K562 (cell line): Measurements from ENCODE around the gene N4BP2. TPM values are rescaled to one million over a fixed set of nuclear protein-coding genes. Genes with fewer than 3 reads are reported as not detected.

ENCODE experiments used
- CREB3L1 ChIP-seq: fragments of 450-650 bp; IDR thresholded peaks from 2 replicates; pipeline ENCODE4 v1.6.1; 2014; ENCODE audit warnings: low read depth, mild to moderate bottlenecking, moderate library complexity, borderline replicate concordance
- HMG20B ChIP-seq: fragments of 250-450 bp; sonication (Bioruptor Pico); IDR thresholded peaks from 2 replicates; pipeline ENCODE4 v1.5.0; 2021; ENCODE audit warnings: mild to moderate bottlenecking
- HNRNPK ChIP-seq: fragments of 200-400 bp; formaldehyde crosslinking; IDR thresholded peaks from one replicate; pipeline ENCODE4 v1.6.1; 2018; ENCODE audit warnings: mild to moderate bottlenecking, low read depth, low read length; ENCODE audit not compliant: poor library complexity, severe bottlenecking
- ID3 ChIP-seq, 2 experiments: fragments of 250-450 bp in 1 of 2; fragments of 450-650 bp in 1 of 2; sonication (Bioruptor Pico) in 1 of 2; IDR thresholded peaks; 2 replicates each; pipeline versions ENCODE4 v1.6.1 to v1.8.0; 2016 to 2021; ENCODE audit warnings: mild to moderate bottlenecking in 2 of 2, moderate library complexity in 2 of 2, missing compliant biosample characterization in 1 of 2, missing genetic modification characterization in 1 of 2
- IFI16 ChIP-seq: fragments of 250-450 bp; sonication (Bioruptor Pico); IDR thresholded peaks from 2 replicates; pipeline ENCODE4 v2.1.2; 2022; ENCODE audit warnings: mild to moderate bottlenecking, inconsistent platforms
- NCOA1 ChIP-seq: fragments of 450-650 bp; IDR thresholded peaks from 2 replicates; pipeline ENCODE4 v1.6.1; 2016; ENCODE audit warnings: low read depth
- NFIC ChIP-seq: fragments of 450-650 bp; IDR thresholded peaks from 2 replicates; pipeline ENCODE4 v1.6.1; 2017; ENCODE audit warnings: mild to moderate bottlenecking, inconsistent platforms
- NFIX ChIP-seq: fragments of 250-450 bp; sonication (Bioruptor Pico); IDR thresholded peaks from 2 replicates; pipeline ENCODE4 v1.4.0; 2020; ENCODE audit warnings: low read depth, mild to moderate bottlenecking, moderate library complexity
- PPARD ChIP-seq: fragments of 250-450 bp; sonication (Bioruptor Pico); IDR thresholded peaks from 2 replicates; pipeline ENCODE4 v1.8.0; 2022; ENCODE audit warnings: inconsistent platforms, mild to moderate bottlenecking, moderate library complexity
- RBM39 ChIP-seq: fragments of 200-400 bp; formaldehyde crosslinking; optimal IDR thresholded peaks from 2 replicates; pipeline ENCODE3; 2018; ENCODE audit warnings: low read depth, low read length
- SMAD3 ChIP-seq: fragments of 450-650 bp; formaldehyde crosslinking; conservative IDR thresholded peaks from 2 replicates; pipeline ENCODE4 v1.4.0; 2020; ENCODE audit warnings: mild to moderate bottlenecking
- SMAD4 ChIP-seq: fragments of 250-450 bp; sonication (Bioruptor Pico); conservative IDR thresholded peaks from 2 replicates; pipeline ENCODE4 v1.8.0; 2021; ENCODE audit warnings: inconsistent platforms, mild to moderate bottlenecking, moderate library complexity
- SNRNP70 ChIP-seq: fragments of 200-400 bp; formaldehyde crosslinking; optimal IDR thresholded peaks from 2 replicates; pipeline ENCODE3; 2017; ENCODE audit warnings: low read depth, low read length
- SRSF3 ChIP-seq: fragments of 200-400 bp; formaldehyde crosslinking; IDR thresholded peaks from 2 replicates; pipeline ENCODE4 v1.6.1; 2016; ENCODE audit warnings: mild to moderate bottlenecking, low read length, moderate library complexity; ENCODE audit not compliant: insufficient read depth
- STAT5A ChIP-seq: IDR thresholded peaks from 2 replicates; pipeline ENCODE4 v1.6.1; 2012; ENCODE audit warnings: low read length, inconsistent platforms, borderline replicate concordance
- TCF7 ChIP-seq: sonication (generic); IDR thresholded peaks from 2 replicates; pipeline ENCODE4 v1.6.1; 2016; ENCODE audit warnings: antibody characterized with exemption, borderline replicate concordance
- ZBTB12 ChIP-seq: fragments of 250-450 bp; sonication (Bioruptor Pico); IDR thresholded peaks from 2 replicates; pipeline ENCODE4 v1.4.0; 2020
- ZFPM2 ChIP-seq: fragments of 250-450 bp; sonication (Bioruptor Pico); IDR thresholded peaks from 2 replicates; pipeline ENCODE4 v1.5.1; 2022; ENCODE audit warnings: mild to moderate bottlenecking
- ZNF57 ChIP-seq: fragments of 450-650 bp; formaldehyde crosslinking; IDR thresholded peaks from 2 replicates; pipeline ENCODE4 v1.4.0; 2020; ENCODE audit warnings: mild to moderate bottlenecking, moderate library complexity
- polyA plus RNA-seq, 8 experiments: library from polyadenylated mRNA; depleted of rRNA in 4 of 8; stranded (reverse) in 5 of 8; unstranded in 3 of 8; fragments of >200 nt; fragmentation: Nextera tagmentation in 2 of 8; fragmentation: Illumina TruSeq in 1 of 8; extraction: Ambion mirVana in 2 of 8; extraction: Trizol in 1 of 8; gene quantifications; 2 replicates each; pipeline versions ENCODE4 v1.2.1 to v1.2.3, GENCODE V29; 2011 to 2014; ENCODE audit warnings: inconsistent platforms in 1 of 8, missing spikeins in 1 of 8
- total RNA-seq, 7 experiments: library from RNA; depleted of rRNA in 6 of 7; stranded (reverse); fragments of >200 nt in 6 of 7; fragmentation: Illumina TruSeq in 2 of 7; extraction: Trizol in 2 of 7; gene quantifications; 2 replicates each; pipeline versions ENCODE4 v1.2.1 to v1.2.3, GENCODE V29; 2011 to 2021; ENCODE audit warnings: low replicate concordance in 1 of 7
- TF ChIP-seq, protein P1 (sequence below): fragments of 250-450 bp; sonication (Bioruptor Pico); IDR thresholded peaks from 2 replicates; pipeline ENCODE4 v1.9.0; 2021; ENCODE audit warnings: mild to moderate bottlenecking, inconsistent platforms
- TF ChIP-seq, protein P2 (sequence below): fragments of 450-650 bp; IDR thresholded peaks from 2 replicates; pipeline ENCODE4 v1.6.1; 2016; ENCODE audit warnings: antibody characterized with exemption

Gene N4BP2
- total and polyA plus RNA-seq, 9 of the 15 experiments (the other 6 are each of a cell fraction or from before 2014, with no cell fraction given) = 2.7 to 12.6 (median 7.6) TPM

DNA sequence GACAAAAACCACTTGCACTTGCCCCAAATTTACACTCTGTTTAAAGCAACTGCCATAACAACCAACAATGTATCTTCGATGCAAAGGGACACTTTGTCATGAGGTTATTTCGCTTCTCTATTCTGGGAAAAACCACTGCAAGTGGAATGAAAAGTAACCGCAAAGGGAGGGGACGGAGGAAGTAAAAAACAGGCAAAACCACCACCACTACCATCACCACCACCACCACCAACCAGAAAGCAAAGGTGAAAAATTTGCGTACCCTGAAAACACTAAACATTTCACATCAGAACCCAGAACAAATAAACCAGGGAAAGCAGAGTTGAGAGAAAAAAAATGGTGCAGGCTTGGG is 1.2 kb upstream of the N4BP2 start (continued):
- TF ChIP-seq, protein P1, sequence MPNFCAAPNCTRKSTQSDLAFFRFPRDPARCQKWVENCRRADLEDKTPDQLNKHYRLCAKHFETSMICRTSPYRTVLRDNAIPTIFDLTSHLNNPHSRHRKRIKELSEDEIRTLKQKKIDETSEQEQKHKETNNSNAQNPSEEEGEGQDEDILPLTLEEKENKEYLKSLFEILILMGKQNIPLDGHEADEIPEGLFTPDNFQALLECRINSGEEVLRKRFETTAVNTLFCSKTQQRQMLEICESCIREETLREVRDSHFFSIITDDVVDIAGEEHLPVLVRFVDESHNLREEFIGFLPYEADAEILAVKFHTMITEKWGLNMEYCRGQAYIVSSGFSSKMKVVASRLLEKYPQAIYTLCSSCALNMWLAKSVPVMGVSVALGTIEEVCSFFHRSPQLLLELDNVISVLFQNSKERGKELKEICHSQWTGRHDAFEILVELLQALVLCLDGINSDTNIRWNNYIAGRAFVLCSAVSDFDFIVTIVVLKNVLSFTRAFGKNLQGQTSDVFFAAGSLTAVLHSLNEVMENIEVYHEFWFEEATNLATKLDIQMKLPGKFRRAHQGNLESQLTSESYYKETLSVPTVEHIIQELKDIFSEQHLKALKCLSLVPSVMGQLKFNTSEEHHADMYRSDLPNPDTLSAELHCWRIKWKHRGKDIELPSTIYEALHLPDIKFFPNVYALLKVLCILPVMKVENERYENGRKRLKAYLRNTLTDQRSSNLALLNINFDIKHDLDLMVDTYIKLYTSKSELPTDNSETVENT (CRISPR knock-in tag) = no peak
- TF ChIP-seq STAT5A (peak; percentile 88), PPARD (no peak), HNRNPK (no peak), SRSF3 (no peak), ZNF57 (CRISPR knock-in tag) (no peak), SNRNP70 (no peak), SMAD4 (CRISPR knock-in tag) (no peak), IFI16 (CRISPR knock-in tag) (no peak), TCF7 (no peak), ID3 (CRISPR knock-in tag; IDR thresholded peaks at IDR 0.05) (no peak), ID3 (tag; IDR thresholded peaks at IDR 0.05) (no peak; the same call in 1 of the 2 replicates), CREB3L1 (no peak), SMAD3 (CRISPR knock-in tag) (no peak), NCOA1 (peak; percentile 75), ZFPM2 (no peak), NFIC (peak; percentile 36), RBM39 (no peak), HMG20B (CRISPR knock-in tag) (no peak), NFIX (CRISPR knock-in tag) (no peak), ZBTB12 (CRISPR knock-in tag) (no peak)
- TF ChIP-seq, protein P2, sequence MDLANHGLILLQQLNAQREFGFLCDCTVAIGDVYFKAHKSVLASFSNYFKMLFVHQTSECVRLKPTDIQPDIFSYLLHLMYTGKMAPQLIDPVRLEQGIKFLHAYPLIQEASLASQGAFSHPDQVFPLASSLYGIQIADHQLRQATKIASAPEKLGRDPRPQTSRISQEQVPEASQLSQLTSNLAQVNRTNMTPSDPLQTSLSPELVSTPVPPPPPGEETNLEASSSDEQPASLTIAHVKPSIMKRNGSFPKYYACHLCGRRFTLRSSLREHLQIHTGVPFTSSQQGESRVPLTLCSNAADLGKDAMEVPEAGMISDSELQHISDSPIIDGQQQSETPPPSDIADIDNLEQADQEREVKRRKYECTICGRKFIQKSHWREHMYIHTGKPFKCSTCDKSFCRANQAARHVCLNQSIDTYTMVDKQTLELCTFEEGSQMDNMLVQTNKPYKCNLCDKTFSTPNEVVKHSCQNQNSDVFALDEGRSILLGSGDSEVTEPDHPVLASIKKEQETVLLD = peak; percentile 74; the same call in 1 of the 2 replicates
